Glutamatergic neuron (in vitro differentiated cells): Measurements from ENCODE around the gene DRAM1. TPM values are rescaled to one million over a fixed set of nuclear protein-coding genes. Genes with fewer than 3 reads are reported as not detected.

Experiments
- DNase-seq: peaks from one replicate; pipeline ENCODE4 v3.0.0; 2022
- H3K27ac Mint-ChIP-seq: one replicate; pipeline ENCODE4 v1.8.0; 2020; ENCODE audit warnings: mild to moderate bottlenecking, mixed read lengths, inconsistent platforms; ENCODE audit not compliant: unreplicated experiment
- H3K27me3 Mint-ChIP-seq: one replicate; pipeline ENCODE4 v1.8.0; 2020; ENCODE audit warnings: mild to moderate bottlenecking, moderate library complexity, mixed read lengths, inconsistent platforms; ENCODE audit not compliant: unreplicated experiment
- H3K36me3 Mint-ChIP-seq: one replicate; pipeline ENCODE4 v1.8.0; 2020; ENCODE audit warnings: mild to moderate bottlenecking, mixed read lengths, inconsistent platforms; ENCODE audit not compliant: unreplicated experiment
- H3K4me1 Mint-ChIP-seq: one replicate; pipeline ENCODE4 v1.8.0; 2020; ENCODE audit warnings: mild to moderate bottlenecking, low read depth, mixed read lengths, inconsistent platforms; ENCODE audit not compliant: unreplicated experiment
- H3K4me3 Mint-ChIP-seq: one replicate; pipeline ENCODE4 v1.8.0; 2020; ENCODE audit warnings: mild to moderate bottlenecking, mixed read lengths, inconsistent platforms; ENCODE audit not compliant: unreplicated experiment
- H3K9me3 Mint-ChIP-seq: one replicate; pipeline ENCODE4 v1.8.0; 2020; ENCODE audit warnings: mild to moderate bottlenecking, moderate library complexity, mixed read lengths, inconsistent platforms; ENCODE audit not compliant: unreplicated experiment
- total RNA-seq: library from RNA; stranded (reverse); fragmentation: NEBNext Ultra II Directional; extraction: Animal tissue kit (Norgen Biotek cat#: 25700); gene quantifications from one replicate; pipeline ENCODE4 v1.2.1, GENCODE V29; 2021; ENCODE audit not compliant: unreplicated experiment
- TF ChIP-seq, protein P1 (sequence below): fragments of 200-600 bp; sonication (generic); IDR thresholded peaks from one replicate; pipeline ENCODE4 v1.5.0; 2021; ENCODE audit not compliant: partially characterized antibody, unreplicated experiment

Gene DRAM1
- total RNA-seq, 1 donor from 2014 or later: 0.83 TPM

- no peaks in the 10 kb centered on the region for H3K9me3 Mint-ChIP-seq
- H3K4me3 Mint-ChIP-seq: no peak overlapping the region
- no peaks in the 10 kb centered on the region for H3K36me3 Mint-ChIP-seq
- H3K27ac Mint-ChIP-seq: no peak overlapping the region
- no peak for DNase-seq
- TF ChIP-seq, protein P1, sequence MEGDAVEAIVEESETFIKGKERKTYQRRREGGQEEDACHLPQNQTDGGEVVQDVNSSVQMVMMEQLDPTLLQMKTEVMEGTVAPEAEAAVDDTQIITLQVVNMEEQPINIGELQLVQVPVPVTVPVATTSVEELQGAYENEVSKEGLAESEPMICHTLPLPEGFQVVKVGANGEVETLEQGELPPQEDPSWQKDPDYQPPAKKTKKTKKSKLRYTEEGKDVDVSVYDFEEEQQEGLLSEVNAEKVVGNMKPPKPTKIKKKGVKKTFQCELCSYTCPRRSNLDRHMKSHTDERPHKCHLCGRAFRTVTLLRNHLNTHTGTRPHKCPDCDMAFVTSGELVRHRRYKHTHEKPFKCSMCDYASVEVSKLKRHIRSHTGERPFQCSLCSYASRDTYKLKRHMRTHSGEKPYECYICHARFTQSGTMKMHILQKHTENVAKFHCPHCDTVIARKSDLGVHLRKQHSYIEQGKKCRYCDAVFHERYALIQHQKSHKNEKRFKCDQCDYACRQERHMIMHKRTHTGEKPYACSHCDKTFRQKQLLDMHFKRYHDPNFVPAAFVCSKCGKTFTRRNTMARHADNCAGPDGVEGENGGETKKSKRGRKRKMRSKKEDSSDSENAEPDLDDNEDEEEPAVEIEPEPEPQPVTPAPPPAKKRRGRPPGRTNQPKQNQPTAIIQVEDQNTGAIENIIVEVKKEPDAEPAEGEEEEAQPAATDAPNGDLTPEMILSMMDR: no peak
- H3K27me3 Mint-ChIP-seq: no peaks in the 10 kb centered on the region
- H3K4me1 Mint-ChIP-seq: no peaks in the 10 kb centered on the region
Measured at GRCh38 chr12:101889211-101889752, 11.9 kb downstream of the DRAM1 start.

DNA sequence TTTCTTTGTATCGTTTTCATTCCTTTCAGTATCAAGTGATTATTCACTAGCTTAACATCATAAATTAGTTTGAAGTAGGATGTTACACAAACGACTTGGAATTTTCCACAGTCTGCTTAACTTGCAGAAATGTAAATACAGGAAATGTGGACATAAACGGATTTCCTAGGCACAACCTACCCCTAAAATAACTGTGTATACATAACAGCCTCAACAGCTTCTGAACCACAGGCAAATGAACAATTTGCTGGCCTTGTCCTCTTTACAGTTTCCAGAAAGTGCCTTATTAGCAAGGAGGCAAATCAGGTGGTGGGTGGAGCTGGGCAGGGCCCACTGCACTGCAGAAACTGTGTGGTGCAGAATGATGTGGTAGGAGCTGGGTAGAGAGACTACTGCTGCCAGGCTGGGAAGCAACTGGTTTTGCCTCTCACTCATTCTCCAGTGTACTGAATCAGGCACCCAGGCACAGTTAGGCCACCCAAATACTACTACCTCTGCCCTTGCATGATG is 14.1 kb downstream of the DRAM1 start:
- TF ChIP-seq, protein P1: no peak
- DNase-seq: no peak
- no peaks in the 10 kb centered on the region for H3K9me3 Mint-ChIP-seq
- no peaks in the 10 kb centered on the region for H3K4me1 Mint-ChIP-seq
- H3K27ac Mint-ChIP-seq: no peak overlapping the region
- H3K36me3 Mint-ChIP-seq: no peaks in the 10 kb centered on the region
- no peak overlapping the region for H3K4me3 Mint-ChIP-seq
- H3K27me3 Mint-ChIP-seq: peaks cover 2% of the 10 kb centered on the region

DNA sequence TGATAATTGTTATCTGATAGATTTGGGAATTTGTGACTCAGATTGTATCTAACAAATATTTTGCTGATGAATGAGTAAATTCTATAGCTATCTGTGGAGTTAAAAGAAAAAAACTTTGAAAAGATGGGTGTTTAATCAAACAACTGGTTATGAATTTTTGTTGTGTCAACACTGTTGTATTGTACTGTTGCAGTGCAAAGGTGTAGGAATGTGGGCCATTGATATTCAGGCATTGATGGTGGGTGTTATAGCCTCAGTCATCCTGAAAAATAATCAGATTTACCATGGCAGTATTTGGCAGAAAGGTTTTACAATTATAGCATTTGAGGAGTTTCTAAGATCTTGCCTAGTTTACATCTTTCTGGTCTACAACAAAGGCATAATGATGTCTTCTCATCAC is 15.4 kb downstream of the DRAM1 start:
- no peaks in the 10 kb centered on the region for H3K36me3 Mint-ChIP-seq
- no peaks in the 10 kb centered on the region for H3K4me1 Mint-ChIP-seq
- no peak overlapping the region for H3K4me3 Mint-ChIP-seq
- DNase-seq: no peak
- H3K27ac Mint-ChIP-seq: no peak overlapping the region
- no peaks in the 10 kb centered on the region for H3K9me3 Mint-ChIP-seq
- TF ChIP-seq, protein P1: no peak
- peaks cover 2% of the 10 kb centered on the region for H3K27me3 Mint-ChIP-seq

DNA sequence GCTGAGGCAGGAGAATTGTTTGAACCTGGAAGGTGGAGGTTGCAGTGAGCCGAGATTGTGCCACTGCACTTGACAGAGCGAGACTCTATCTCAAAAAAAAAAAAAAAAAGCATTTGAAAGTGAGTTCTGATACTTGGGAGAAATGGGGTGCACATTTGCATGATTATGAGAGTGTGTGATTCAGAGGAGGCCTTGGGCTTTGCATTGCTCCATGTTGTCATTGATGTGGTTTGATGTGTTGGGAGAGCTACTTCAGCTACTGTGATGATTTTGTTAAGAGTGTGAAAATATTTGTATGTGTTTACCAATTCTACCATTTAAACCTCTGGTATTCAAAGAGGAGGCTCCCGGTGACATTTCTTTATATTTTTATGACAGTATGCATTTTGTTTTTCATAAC is 24.4 kb downstream of the DRAM1 start:
- Mint-ChIP-seq H3K27ac (no peak overlapping the region), H3K27me3 (peaks cover 1% of the 10 kb centered on the region), H3K4me3 (no peak overlapping the region), H3K36me3 (no peaks in the 10 kb centered on the region), H3K4me1 (no peaks in the 10 kb centered on the region), H3K9me3 (peaks cover 2% of the 10 kb centered on the region)
- TF ChIP-seq, protein P1: no peak
- DNase-seq: no peak

DNA sequence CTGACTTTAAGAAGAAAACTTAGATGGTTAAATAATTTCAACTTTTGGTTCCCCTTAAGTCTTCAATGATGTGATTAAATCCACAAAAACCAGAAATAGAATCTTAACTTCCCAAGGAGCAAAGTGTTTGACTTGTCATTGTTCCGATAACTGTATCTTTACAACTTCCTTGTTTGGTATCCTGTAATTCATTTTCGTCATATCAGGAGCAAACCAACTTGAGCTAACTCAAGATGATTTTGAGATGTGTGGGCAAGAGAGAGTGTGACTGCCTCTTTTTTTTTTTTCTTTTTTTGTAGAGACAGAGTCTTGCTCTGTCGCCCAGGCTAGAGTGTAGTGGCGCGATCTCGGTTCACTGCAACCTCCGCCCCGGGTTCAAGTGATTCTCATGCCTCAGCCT is 25.3 kb downstream of the DRAM1 start:
- Mint-ChIP-seq H3K27ac (no peak overlapping the region), H3K36me3 (no peaks in the 10 kb centered on the region), H3K4me1 (no peaks in the 10 kb centered on the region), H3K9me3 (peaks cover 2% of the 10 kb centered on the region), H3K4me3 (no peak overlapping the region), H3K27me3 (peaks cover 1% of the 10 kb centered on the region)
- DNase-seq: no peak
- TF ChIP-seq, protein P1: no peak
